HFFc6 (cell line): Measurements from ENCODE around the gene ACKR3. TPM values are rescaled to one million over a fixed set of nuclear protein-coding genes. Genes with fewer than 3 reads are reported as not detected.

Source experiments
- DNase-seq: peaks from one replicate; pipeline ENCODE4 v3.0.0-alpha.2; 2018
- H3K27ac Mint-ChIP-seq: 2 replicates; pipeline ENCODE4 v1.8.0; 2020; ENCODE audit warnings: mild to moderate bottlenecking, mixed read lengths
- H3K27me3 Mint-ChIP-seq: 2 replicates; pipeline ENCODE4 v1.8.0; 2021; ENCODE audit warnings: mild to moderate bottlenecking, moderate library complexity, mixed read lengths; ENCODE audit not compliant: insufficient read depth
- H3K36me3 Mint-ChIP-seq: 2 replicates; pipeline ENCODE4 v1.8.0; 2021; ENCODE audit warnings: low read depth, mixed read lengths
- H3K4me1 Mint-ChIP-seq: 2 replicates; pipeline ENCODE4 v1.8.0; 2020; ENCODE audit warnings: low read depth, mixed read lengths
- H3K4me3 Mint-ChIP-seq: 2 replicates; pipeline ENCODE4 v1.8.0; 2020; ENCODE audit warnings: mild to moderate bottlenecking, moderate library complexity, mixed read lengths
- H3K9me3 Mint-ChIP-seq: 2 replicates; pipeline ENCODE4 v1.8.0; 2020; ENCODE audit warnings: mild to moderate bottlenecking, mixed read lengths
- total RNA-seq, 6 experiments: library from RNA; stranded (reverse); fragmentation: NEBNext Ultra II Directional; extraction: Animal tissue kit (Norgen Biotek cat#: 25700); gene quantifications; 2 replicates in 1 of 6; 3 replicates in 5 of 6; pipeline ENCODE4 v1.2.3, GENCODE V29; 2021
- TF ChIP-seq, protein P1 (sequence below): fragments of 200-600 bp; sonication (generic); IDR thresholded peaks from 2 replicates; pipeline ENCODE4 v1.5.0; 2021; ENCODE audit warnings: antibody characterized with exemption, mild to moderate bottlenecking

The ACKR3 gene
- total RNA-seq, 6 experiments from 2014 or later, result 0.12 TPM; not detected in 5

- Mint-ChIP-seq H3K36me3 (no peaks in the 10 kb centered on the region), H3K27me3 (peaks cover 26% of the 10 kb centered on the region; the same call in 1 of the 2 replicates), H3K27ac (no peak overlapping the region), H3K4me1 (no peaks in the 10 kb centered on the region; the same call in 1 of the 2 replicates), H3K9me3 (no peaks in the 10 kb centered on the region; the same call in 1 of the 2 replicates), H3K4me3 (no peak overlapping the region)
- no peak for DNase-seq
- TF ChIP-seq, protein P1, sequence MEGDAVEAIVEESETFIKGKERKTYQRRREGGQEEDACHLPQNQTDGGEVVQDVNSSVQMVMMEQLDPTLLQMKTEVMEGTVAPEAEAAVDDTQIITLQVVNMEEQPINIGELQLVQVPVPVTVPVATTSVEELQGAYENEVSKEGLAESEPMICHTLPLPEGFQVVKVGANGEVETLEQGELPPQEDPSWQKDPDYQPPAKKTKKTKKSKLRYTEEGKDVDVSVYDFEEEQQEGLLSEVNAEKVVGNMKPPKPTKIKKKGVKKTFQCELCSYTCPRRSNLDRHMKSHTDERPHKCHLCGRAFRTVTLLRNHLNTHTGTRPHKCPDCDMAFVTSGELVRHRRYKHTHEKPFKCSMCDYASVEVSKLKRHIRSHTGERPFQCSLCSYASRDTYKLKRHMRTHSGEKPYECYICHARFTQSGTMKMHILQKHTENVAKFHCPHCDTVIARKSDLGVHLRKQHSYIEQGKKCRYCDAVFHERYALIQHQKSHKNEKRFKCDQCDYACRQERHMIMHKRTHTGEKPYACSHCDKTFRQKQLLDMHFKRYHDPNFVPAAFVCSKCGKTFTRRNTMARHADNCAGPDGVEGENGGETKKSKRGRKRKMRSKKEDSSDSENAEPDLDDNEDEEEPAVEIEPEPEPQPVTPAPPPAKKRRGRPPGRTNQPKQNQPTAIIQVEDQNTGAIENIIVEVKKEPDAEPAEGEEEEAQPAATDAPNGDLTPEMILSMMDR, result no peak
Measured at GRCh38 chr2:236568922-236569572, 578 bp upstream of the ACKR3 start.

DNA sequence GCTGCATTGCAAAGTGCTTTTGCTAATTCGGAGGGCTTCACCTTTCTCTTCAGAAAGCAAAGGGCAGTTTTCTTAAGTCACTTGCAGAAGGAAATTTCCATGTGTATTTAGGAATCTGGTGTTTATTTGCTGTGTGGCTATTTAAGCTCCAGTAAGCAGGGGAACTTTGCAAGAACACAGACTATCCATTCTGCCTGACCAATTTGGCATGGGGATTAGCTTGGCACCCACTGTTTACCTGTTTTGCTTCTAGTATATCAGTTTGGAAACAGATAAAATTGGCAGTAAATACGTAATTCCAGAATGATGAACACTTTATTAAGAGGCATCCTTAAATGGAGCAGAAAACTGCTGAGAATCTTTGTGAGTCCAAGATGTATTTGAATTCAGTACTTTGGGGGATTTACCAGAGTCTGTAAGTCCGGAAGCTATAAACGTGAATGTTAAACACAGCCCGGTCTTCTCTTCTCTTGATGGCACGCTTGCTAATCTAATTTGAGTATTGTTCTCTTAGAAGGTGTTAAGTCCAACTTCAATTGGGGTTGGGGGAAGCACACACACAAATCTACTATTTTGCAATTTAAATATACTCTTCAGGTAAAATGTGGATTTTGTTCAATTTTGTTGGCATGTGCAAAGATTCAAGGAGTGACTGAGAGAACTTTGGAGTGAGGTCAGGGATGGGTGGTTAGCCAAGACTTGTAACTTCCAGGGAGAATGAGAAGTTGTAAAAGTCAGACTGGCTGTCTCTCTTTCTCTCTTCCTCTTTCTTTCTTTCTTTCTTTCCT lies 650 bp downstream of the ACKR3 start:
- no peaks in the 10 kb centered on the region; the same call in 1 of the 2 replicates for H3K9me3 Mint-ChIP-seq
- TF ChIP-seq, protein P1, result no peak
- no peak for DNase-seq
- no peaks in the 10 kb centered on the region; the same call in 1 of the 2 replicates for H3K4me1 Mint-ChIP-seq
- no peaks in the 10 kb centered on the region for H3K36me3 Mint-ChIP-seq
- no peak overlapping the region for H3K4me3 Mint-ChIP-seq
- H3K27me3 Mint-ChIP-seq, result peaks cover 26% of the 10 kb centered on the region; the same call in 1 of the 2 replicates
- no peak overlapping the region for H3K27ac Mint-ChIP-seq

DNA sequence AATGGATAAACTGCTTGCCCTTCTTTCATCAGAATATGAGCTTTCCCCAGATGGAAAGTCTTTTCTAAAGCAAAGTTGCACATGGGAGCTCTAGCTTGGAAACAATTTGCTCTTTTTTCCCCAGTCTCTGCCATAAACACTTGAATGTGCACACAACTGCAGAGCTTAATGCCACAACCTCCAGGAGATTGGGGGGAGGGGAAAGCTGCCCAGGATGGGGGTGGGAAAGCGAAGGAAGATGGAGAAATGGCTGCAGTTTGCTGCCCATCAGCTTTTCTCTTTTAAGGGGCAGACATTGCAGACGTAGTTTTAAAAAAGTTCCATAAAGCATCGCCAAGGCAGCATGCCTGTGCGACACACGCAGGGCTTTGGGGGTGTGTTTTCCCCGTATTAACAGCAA lies 1.5 kb downstream of the ACKR3 start:
- Mint-ChIP-seq H3K9me3 (no peaks in the 10 kb centered on the region), H3K4me3 (no peak overlapping the region), H3K36me3 (no peaks in the 10 kb centered on the region), H3K27me3 (peaks cover 21% of the 10 kb centered on the region; the same call in 1 of the 2 replicates), H3K4me1 (no peaks in the 10 kb centered on the region; the same call in 1 of the 2 replicates), H3K27ac (no peak overlapping the region)
- TF ChIP-seq, protein P1, result no peak
- DNase-seq, result no peak

DNA sequence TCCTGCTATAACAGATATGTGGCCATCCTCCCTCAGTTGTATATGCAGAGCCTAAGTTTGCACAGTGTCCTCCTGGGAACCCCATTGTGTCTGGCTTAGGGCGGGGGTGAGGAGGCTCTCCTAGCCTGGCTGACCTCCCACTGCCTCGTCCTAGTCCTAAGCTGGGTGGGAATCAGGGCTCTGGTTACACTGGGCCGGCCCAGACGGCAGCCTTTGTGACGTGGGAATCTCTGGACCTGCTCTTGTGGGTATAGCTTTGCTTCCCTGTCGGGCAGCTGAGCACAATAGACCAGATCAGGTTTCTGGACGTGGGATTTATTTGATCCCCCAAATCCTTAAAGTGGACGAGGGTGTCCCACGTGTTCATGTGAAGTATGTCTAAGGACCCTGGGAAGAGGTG lies 2.9 kb downstream of the ACKR3 start:
- H3K27ac Mint-ChIP-seq, result no peak overlapping the region
- TF ChIP-seq, protein P1, result no peak
- H3K36me3 Mint-ChIP-seq, result no peaks in the 10 kb centered on the region
- H3K4me1 Mint-ChIP-seq, result no peaks in the 10 kb centered on the region; the same call in 1 of the 2 replicates
- no peak overlapping the region for H3K4me3 Mint-ChIP-seq
- no peak for DNase-seq
- 0 out of 2 replicates have a peak, but pooled peaks cover 9% of the 10 kb centered on the region for H3K9me3 Mint-ChIP-seq
- peaks cover 13% of the 10 kb centered on the region; the same call in 1 of the 2 replicates for H3K27me3 Mint-ChIP-seq

DNA sequence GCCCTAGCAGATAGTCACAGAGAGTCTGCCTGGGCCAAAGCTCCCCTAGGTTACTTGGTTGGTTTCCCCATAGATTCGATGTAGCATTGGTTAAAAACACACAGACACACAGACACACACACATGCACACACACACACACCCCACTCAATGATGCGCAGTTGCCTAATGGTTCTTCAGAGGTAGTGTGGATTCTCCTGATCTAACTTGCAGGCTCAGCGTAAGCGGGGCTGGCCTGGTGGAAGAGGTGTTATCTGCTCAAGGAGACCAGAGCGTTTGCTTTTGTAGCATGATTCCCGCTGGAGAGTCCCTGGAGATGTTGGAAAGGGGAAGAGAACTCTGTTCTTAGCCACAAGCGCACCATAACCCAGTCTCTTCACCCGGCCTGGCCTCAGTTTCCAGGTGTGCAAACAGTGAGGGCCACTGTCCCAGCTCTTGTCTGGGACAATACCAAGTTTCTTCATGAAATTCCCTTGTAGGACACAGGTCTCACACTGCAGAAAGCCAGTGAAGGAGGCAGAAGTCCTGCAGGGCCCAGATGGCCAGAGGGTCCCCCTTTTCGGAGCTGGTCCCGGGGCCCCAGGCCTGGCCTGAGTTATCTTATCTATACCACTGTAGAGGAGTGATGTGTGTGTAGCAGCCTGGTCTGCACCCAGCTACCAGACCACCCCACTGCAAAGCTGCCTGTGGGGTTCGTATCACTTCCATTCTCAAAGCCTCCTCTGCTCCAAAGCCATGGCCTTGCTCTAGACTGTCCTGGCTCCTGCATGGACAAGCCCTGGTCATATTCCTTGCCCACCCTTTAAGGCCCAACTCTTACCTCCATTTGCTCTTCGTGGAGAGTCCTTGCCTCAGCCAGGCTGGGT lies 3.7 kb downstream of the ACKR3 start:
- H3K27ac Mint-ChIP-seq, result no peak overlapping the region
- H3K4me1 Mint-ChIP-seq, result no peaks in the 10 kb centered on the region; the same call in 1 of the 2 replicates
- H3K36me3 Mint-ChIP-seq, result no peaks in the 10 kb centered on the region
- H3K27me3 Mint-ChIP-seq, result peaks cover 14% of the 10 kb centered on the region
- no peak overlapping the region for H3K4me3 Mint-ChIP-seq
- TF ChIP-seq, protein P1, result no peak
- DNase-seq, result no peak
- H3K9me3 Mint-ChIP-seq, result 0 out of 2 replicates have a peak, but pooled peaks cover 15% of the 10 kb centered on the region
